Forelimb muscle (tissue), 1 donor: Measurements from ENCODE around the gene HSPH1. TPM values are rescaled to one million over a fixed set of nuclear protein-coding genes. Genes with fewer than 3 reads are reported as not detected.

Experiments used
- DNase-seq: peaks from one replicate; pipeline ENCODE4 v3.0.0-alpha.2; 2013; ENCODE audit warnings: low read depth
- polyA plus RNA-seq: library from polyadenylated mRNA; unstranded; fragments of 120-200 nt; gene quantifications from one replicate; pipeline ENCODE4 v1.2.1, GENCODE V29; 2013; ENCODE audit not compliant: insufficient read length

The HSPH1 gene
- 62.7 TPM for polyA plus RNA-seq

DNA sequence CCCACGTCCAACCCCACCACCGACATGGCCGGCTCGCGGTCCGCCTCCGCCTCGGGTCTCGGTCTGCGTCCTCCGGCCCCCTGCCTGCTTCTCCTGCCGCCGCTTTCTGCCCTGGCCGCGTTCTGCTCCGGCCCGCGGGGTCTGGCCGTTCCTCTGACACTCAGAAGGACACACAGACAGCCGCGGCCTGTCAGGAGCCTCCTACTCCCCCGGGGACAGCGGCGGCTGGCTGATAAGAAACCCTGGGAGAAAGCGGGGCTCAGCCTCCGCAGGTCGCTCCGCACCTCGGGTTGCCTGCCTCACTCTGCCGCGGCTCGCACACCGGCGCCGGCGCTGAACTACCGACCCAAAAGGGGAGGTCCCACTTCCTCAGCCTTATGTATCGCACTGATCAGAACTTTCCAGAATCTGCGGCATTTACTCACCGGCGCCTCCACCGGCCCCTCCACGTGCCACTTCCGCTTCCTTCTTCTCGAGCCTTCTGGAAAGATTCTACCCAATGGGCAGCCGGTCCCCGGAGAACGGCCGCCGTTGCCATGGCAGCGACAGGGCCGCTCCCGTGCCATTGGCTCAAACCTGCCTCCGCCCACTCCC lies at the start of gene HSPH1:
Gene HSPH1 (minus strand): TSS at position 348 of the 594 bp plus-strand sequence. CDS start 322 bp downstream, at position 26.
- peak; percentile 87 for DNase-seq

DNA sequence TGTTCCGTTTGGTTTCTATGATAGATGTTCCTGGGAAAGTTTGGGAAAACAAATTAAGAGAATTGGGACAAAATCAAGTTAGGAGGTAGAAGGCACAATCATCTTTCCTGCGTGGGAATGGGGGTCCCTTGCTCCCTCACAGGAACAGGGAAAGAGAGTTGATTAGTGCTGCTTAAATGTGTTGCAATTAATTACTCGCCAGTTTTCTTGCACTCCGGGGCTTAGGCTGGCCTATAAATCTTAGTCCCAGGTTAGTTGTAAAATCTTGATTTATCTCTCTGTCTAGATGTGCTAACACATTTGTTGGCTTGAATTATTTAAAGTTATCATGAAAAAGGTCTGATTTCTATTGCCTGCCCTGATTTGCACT lies 48.1 kb upstream of the HSPH1 start:
- DNase-seq: no peak

DNA sequence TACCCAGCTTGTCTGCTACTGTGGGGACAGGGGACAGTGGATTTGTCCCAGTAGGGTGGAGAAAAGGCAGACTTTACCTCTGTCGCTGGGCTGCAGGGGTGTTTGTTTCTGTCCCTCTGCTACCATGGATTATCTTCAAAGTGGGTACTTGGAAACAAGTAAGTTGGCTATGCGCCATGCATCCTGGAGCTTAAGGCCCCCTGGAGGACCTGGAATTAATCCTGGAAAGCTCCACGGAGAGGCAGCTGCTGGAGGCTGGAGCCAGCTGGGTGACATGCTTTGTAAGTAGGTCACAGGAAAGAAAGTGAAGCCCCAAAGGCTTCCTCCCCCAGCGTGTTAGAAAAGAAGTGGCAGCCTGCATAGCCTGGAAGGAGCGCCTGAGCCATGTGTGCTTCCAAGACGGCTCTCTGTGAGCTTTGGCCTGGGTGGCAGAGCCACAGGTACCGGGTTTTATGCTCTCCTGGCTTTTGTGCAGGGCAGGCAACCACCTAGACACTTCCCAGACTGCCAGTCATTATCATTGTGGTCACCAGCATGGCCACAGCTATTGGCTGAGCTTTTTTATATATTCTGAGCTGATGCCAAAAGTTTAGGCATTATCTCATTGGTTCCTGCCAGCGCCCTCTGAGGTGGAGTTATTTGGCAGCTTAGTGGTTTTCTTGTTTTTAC lies 47.6 kb upstream of the HSPH1 start:
- no peak for DNase-seq

DNA sequence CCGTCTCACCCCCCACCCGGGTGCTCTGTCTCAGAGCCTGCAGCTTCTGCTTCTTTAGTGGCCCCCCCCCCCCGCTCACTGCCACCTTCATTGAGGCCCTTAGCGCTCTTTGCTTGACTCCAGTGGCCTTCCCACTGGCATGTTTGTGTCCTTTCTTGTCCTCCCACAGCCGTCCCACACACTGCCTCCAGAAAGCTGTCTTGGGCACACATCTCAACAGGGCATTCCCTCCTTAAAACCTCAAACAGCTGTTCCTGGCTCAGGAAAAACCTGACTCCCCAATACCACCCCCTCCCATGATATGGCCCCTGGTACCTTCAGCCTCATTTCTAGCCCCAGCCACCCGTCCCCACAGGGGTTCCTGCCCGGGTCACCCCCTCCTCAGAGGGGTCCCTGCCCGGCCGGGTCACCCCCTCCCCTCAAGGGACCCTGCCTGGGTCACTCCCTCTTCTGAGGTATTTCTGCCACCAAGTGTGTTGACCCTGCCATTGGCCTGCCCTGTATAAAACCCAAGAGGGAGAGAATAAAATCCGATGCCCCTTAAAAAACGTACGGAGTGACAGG lies 46.9 kb upstream of the HSPH1 start:
- DNase-seq: no peak

DNA sequence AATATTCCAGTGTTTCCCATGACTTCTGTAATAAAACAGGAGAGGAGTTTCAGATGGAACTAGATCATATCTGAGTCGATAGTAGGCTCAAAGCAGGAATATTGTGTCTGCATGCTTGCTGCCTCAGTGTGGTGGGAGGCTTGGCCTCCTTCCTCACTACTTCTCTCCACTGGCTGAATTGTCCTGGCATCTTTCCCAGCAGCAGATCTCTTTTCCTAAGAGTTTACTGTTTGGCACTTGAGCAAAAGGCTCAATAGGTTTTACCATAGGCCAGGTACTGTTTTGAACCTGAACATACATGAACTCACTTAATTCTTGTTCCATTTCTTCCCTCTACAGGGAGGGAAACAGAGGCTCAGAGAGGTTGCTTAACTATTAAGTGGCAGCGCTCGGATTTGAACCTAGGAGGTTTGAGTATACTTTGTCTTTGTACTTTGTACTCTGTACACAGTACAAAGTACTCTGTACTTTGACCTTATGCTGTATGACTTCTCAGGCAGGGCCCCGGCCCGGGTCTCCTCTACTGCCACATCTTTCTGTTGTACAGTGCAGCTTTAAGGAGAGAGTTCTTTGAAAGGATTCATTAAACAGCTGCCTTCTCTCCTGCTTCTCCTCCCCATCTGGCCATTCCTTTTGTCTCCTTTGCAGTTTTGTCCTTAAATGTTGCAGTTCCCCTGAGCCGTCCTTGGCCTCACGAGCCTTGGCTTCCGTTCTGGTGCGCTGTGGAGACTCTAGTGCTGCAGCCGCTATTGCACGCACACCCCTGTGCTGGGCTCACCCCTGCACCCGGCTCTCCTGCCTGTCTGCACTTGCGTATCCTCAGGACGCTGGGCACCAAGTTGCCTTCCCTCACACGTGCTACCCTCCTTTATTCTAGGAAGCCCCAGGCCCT lies 46.2 kb upstream of the HSPH1 start:
- DNase-seq: no peak

DNA sequence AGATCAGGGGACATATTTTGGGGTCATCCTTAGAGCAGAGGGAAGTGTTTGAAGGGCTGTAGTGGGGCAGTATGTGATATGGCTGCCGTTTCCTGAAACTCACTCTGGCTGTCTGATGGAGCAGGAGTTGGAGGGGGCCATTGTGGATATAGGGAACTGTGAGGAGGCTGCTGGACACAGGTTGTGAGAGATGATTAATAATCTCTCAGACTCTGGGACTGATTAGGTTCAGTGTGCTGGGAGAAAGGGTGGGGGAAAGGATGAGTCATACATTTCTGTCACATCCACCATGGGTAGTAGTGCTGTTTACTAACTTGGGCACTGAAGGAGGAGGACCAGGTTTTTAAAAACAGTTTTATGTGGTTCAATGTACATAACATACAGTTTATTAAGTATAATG lies 42.9 kb upstream of the HSPH1 start:
- no peak for DNase-seq

DNA sequence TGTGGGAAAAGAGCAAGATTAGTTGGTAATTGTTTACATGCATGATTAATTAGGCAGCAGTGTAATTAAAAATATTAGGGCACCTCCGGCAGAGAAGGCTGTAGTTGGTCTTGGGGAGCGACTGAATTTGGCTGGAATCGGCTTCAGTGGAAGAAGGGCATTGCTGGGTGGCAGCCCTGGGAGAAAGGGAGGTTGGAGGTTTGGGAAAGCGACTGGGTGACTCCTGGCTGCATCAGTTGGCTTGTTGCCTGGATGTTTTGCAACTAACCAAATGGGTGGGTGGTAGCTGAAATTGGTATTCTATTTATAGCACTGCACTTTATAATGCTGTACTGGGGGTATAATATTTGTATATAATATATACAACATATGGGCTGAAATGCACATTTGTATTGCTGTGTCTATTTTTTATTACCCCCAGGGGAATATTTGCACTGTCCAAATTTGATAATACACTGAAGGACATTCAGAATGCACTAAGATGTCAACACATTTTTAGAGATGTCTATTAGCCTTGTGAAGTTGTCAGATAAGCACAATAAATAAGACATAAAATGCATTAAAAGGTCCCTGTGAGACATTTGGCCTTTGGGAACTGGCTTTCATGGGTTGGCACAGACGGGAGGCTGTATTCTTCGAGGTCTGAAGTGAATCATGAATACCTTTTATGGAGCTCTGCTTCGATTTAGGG lies 39.8 kb upstream of the HSPH1 start:
- DNase-seq: no peak

DNA sequence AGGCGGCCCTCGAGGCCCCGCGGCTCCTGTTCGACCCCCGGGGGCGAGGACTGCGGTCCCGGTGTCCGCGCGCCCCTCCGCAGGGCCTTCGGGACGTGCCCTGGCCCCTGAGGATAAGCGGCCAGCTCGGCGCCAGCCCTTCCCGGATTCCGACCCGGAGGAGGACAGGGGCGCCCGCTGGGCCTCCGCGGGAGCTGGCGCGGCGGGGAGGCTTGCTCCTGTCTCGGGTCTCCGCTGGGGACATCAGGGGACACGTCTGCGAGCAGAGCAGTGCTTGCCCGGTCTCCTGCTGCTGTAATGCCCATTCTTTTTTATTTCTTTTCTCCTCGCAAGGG lies 38.9 kb upstream of the HSPH1 start:
- no peak for DNase-seq

DNA sequence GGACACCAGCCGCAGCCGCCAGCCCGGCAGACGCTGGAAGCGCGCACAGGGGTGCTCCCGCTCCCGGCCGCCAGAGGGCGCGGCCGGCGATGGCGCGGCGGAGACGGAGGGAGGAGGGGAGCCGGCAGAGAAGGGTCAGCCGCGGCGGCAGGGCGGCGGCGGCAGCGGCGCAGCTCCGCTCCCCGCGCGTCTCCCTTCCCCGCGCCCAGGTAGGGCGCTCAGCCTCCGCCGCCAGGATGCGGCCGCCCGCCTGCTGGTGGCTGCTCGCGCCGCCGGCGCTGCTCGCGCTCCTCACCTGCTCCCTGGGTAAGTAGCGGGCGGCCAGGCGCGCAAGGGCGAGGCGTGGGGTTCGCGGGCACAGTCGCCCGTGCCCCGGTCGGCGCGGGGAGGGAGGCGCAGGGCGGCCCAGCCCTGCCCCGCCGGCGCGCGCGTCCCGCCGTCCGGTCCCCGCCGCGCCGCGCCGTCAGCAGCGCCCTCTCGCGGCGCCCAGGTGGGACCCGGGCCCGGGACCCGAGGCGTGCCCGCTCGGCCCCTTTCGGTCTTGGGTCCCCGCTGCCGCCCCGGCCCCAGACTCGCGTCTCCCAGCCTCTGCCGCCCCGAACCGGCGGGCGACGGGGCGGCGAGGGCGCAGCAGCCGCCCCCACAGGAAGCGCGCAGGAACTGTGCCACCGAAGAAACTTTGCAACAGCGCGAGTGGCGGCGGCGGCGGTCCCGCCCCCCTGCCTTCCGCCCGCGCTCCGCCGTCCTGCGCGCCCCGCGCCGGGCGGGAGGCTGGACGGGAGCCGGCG lies 38.3 kb upstream of the HSPH1 start, which contains the start of gene B3GLCT:
Gene B3GLCT (plus strand): TSS at position 127 of the 788 bp plus-strand sequence. CDS start 110 bp downstream, at position 237.
- no peak for DNase-seq

DNA sequence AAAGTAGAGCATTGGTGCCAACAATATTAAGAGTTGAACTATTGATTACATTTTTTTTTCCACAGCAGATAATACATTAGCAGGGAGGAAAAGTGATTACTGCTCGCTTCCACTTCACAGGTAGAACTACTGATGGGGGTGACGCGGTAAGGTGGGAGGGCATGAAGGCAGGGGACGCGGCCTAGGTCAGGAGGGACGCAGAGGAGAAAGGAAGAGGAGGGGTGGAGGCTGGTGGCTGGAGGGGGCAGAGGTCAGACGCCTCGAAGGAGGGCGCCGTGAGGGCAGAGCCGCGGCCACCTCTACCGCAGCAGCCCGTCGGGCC lies 37.8 kb upstream of the HSPH1 start:
- DNase-seq: no peak

DNA sequence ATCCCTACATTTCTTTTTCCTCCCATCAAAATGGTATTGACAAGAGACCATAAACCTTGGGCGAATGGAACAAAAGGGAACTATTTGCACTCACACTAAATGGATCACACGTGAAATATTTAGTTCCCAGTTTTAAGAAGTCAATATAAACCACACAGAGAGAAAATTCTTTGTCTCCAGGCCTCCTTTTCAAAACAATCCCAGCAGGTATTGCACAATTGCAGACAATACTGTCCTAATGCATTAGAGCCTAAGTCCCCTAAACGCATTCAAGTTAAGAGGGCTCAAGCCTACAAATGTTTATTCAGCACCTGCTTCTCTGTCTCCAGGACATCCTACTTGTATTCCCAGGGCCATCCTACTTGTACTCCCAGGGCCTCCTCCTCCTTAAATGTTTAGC lies 36.8 kb upstream of the HSPH1 start:
- no peak for DNase-seq

DNA sequence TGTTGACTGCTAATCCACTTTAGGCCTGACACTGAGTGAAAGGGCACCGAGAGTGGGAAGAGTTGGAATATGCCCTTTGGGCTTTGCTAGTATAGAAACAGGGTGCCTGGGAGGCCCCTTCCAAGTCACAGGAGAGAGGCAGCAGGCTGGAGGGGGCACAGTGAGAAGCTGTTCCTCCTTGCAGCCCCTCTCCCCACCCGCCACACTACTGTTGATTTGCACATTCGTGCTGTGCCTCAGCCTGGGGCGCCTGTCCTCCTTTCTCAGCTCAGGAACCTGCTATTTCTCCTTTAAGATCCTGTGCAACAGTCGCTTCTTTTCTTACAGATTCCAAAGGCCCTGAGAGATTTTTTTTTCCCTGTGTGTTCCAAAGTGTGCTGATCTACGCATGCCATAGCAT lies 35.3 kb upstream of the HSPH1 start:
- no peak for DNase-seq

DNA sequence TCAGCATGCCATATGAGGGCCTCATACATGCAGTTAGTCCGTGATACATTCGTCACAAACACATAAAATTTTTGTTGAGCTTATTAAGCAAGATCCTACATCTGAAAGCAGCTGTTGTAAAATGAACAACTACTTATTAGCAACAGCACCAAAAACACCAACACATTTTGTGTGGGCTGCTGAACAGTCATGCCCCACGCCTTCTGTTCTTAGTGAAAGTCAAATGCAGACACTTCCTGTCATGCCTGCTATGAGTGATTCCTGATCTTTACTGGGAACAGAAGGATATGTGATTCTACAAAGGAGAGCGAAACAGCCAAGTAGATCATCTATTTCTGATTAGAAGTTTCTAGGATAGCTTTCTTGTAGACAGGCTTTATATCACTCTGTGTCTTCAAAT lies 33.9 kb upstream of the HSPH1 start:
- no peak for DNase-seq

DNA sequence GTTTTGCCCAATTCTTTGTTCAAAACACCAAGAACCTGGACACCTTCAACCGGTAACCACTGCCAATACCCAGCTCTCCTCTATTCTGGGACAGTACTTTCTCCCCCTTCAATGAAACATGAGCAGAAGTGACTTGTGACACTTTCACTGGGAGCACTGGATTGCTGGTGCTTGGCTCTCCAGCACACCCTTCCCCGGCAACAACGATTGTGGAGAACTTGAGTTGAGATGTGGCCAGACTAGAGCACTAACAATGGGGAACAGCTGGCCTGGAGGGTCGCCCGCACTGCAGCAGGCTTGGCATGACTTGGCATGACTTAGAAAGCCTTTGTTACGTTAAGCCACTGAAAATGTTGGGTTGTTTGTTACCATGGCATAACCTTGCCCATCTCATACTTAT lies 30.6 kb upstream of the HSPH1 start:
- no peak for DNase-seq

DNA sequence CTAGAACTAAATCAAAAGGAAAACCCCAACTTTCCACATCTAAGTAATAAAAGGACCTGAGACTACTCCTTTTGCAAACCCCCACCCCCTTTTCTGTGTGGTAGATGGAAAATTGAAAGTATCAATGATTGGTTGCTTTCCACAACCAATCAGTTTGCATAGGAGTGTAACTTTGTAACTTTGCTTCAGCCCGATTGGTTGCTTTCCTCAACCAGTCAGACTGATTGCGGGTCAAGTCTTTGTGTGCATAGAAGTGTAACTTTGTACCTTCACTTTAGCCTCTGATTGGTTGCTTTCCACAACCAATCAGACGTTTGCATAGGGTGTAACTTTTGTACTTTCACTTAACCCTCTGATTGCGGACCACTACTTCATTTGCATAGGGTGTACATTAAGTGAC lies 30.0 kb upstream of the HSPH1 start:
- DNase-seq: no peak

DNA sequence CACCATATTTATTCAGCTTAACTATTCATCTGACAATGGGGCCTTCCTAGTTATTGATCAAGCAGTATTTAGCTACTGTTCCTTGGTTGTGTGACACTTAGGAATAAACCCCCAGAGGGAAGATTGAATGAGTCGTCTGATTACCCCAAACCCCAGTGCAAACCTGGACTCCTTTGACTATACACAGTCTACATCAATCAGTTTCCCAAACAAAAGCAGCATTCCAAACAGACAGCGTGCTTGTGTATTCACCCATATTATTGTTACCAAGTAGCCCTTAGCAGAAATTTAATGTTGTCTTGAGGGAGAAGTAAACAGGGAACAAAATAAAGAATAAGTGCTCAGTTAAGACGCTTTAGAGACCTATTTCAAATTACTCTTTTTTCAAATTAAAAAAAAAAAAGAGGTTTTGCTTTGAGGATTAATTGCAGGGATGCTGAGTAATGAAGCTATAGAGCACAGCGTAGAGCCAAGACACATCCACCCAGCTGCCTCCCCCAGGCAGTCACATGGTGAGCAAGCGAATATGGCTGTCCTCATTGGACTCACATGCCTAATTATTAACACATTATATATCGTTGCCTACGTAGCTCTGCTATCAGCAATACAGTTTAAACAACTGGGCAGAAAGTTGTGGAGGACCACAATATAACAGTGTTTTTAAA lies 23.4 kb upstream of the HSPH1 start:
- DNase-seq: no peak

DNA sequence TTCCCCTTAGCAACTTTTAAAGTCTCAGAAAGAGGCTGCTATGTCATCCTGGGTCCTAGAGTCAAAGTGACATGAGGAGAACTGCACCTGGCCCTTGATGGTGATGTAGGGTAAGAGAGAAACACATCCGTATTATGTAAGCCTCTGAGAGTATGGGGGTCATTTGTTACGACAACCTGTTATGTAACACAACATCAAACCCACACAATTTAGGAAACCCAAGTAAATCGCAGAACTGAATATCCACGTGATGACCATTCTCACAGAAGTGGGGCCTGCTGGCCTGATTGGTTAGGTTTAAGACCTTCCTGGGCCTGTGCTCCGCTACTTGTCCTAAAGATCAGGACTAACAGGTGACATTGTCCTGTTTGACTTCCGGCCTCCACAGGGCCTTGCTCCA lies 22.7 kb upstream of the HSPH1 start:
- no peak for DNase-seq

DNA sequence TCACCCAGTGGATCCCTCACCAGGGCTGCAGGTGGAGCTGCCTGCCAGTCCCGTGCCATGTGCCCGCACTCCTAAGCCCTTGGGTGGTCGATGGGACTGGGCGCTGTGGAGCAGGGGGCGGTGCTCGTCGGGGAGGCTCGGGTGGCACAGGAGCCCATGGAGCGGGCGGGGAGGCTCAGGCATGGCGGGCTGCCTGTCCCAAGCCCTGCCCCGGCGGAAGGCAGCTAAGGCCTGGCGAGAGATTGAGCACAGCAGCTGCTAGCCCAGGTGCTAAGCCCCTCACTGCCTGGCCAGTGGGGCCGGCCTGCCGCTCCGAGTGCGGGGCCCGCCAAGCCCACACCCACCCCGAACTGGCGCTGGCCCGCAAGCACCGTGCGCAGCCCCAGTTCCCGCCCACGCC lies 21.3 kb upstream of the HSPH1 start:
- DNase-seq: no peak

DNA sequence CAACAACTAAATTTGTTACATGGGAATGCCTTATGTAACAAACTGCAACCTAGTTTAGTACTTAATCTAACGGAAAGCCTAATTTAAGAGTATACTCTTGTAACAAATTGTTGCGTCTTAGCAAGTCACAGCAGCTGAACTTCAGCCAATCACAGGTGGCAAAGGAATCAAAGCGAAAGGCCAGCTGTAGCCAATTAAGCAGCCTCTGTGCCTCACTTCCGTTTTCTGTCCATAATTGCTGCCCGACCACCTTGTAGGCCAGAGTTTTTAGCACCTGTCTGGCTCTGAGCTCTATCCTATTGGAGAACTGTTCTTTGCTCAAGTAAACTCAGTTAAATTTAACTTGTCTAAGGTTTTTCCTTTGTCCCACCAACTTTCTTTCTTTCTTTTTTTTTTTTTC lies 18.1 kb upstream of the HSPH1 start:
- no peak for DNase-seq

DNA sequence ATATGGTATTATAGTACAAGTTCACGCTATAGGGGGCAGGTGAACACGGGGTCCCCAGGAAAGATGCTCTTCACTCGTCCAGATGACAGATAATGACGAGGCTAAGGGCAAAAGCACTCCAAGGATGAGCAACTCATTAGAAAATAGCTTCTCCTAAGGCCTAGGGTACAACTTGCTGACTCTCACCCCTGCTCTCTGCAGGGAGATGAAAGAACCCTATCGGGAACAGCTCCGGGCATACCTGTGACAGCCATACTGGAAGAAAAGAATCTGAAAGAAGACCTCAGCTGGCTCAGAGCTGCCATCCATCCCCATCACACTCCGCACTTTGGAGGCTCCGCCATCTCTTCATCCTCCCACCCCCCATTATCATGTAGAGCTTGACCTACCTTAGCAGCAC lies 17.5 kb upstream of the HSPH1 start:
- no peak for DNase-seq
